HG03097 (cell line): Measurements from ENCODE around the gene HAPLN2.

ENCODE experiments used
- ATAC-seq: cut with Tn5 transposase; IDR thresholded peaks from one replicate; pipeline ENCODE4 v1.9.1; 2021; ENCODE audit not compliant: unreplicated experiment, low FRiP score

HAPLN2 gene

GRCh38 chr1:156643778-156644092 is 24.5 kb downstream of the HAPLN2 start:
- ATAC-seq, result no peak

GRCh38 chr1:156644146-156644545 is 24.9 kb downstream of the HAPLN2 start:
- ATAC-seq, result no peak

GRCh38 chr1:156644640-156645039 is 25.4 kb downstream of the HAPLN2 start:
- no peak for ATAC-seq

DNA sequence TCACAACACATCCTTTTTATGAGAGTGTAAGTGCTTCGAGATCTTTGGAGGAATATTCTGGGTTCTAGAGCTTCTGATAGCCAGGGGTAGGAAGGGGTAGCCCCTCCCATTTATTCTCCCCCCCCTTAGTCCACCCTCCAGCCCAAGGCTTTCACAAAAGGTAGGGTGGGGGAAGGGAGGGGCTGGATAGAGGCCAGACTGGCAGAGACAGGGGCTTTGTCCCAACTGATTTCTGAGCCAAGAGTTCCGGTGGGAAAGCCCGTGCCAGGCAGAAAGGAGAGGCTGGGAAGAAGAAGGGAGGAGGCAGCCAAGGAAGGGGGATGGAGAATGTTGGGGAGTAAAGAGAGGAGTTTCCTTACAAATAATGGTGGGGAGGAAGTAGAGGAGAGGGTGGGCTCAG is 25.8 kb downstream of the HAPLN2 start:
- no peak for ATAC-seq

- no peak for ATAC-seq
These were observed 26.5 kb downstream of the HAPLN2 start for GRCh38 chr1:156645666-156646065.

GRCh38 chr1:156646738-156647211 is 27.6 kb downstream of the HAPLN2 start:
- ATAC-seq, result no peak

DNA sequence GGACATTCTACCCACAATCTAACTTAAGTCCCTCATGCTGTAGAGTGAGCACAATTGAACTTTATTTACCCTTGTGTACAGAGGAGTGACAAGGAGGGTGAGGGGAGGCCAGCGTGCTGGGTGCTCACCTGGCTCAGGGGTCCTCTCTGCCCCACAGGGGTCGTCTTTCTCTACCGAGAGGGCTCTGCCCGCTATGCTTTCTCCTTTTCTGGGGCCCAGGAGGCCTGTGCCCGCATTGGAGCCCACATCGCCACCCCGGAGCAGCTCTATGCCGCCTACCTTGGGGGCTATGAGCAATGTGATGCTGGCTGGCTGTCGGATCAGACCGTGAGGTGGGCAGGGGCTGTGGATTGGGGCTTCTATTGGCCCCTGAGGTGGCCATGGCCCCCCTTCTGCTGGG is 28.1 kb downstream of the HAPLN2 start:
- no peak for ATAC-seq

- ATAC-seq, result no peak
These were observed 29.3 kb downstream of the HAPLN2 start for GRCh38 chr1:156648496-156648895.

GRCh38 chr1:156648951-156649350 is 29.7 kb downstream of the HAPLN2 start:
- no peak for ATAC-seq

DNA sequence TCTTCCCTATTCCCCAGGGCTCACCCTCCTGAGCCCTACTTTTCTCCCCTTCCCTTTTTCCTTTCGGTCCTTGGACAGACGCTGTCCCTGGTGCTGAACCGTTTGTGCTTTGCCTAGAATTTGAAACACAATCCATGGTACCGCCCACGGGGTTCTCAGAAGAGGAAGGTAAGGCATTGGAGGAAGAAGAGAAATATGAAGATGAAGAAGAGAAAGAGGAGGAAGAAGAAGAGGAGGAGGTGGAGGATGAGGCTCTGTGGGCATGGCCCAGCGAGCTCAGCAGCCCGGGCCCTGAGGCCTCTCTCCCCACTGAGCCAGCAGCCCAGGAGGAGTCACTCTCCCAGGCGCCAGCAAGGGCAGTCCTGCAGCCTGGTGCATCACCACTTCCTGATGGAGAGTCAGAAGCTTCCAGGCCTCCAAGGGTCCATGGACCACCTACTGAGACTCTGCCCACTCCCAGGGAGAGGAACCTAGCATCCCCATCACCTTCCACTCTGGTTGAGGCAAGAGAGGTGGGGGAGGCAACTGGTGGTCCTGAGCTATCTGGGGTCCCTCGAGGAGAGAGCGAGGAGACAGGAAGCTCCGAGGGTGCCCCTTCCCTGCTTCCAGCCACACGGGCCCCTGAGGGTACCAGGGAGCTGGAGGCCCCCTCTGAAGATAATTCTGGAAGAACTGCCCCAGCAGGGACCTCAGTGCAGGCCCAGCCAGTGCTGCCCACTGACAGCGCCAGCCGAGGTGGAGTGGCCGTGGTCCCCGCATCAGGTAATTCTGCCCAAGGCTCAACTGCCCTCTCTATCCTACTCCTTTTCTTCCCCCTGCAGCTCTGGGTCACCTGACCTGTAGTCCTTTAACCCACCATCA is 33.1 kb downstream of the HAPLN2 start:
- no peak for ATAC-seq

GRCh38 chr1:156652992-156653355 is 33.8 kb downstream of the HAPLN2 start:
- no peak for ATAC-seq

DNA sequence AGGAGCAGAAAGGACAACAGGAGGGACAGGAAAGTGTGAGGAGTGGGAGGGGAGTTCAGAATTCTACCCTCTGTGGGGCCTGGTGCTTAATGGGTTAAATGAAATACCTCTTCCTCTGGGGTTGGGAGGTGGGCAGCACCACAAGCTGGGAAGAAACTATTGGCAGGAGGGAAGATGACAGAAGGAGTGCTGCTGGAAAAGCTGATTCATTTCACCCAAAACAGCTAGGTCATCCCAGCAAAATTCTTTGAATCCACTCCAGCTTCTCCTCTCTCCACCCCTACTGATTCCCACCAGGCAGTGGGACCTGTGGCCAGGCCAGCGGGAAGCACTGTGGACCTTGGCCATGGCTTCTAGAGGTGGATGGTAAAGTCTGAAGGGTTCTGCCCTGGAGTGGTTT is 35.5 kb downstream of the HAPLN2 start:
- ATAC-seq, result no peak

- ATAC-seq, result no peak
These were observed 36.1 kb downstream of the HAPLN2 start for GRCh38 chr1:156655151-156655903.

- ATAC-seq, result no peak
These were observed 36.8 kb downstream of the HAPLN2 start for GRCh38 chr1:156655904-156656516.

GRCh38 chr1:156656806-156657740 is 37.9 kb downstream of the HAPLN2 start:
- ATAC-seq, result no peak

- no peak for ATAC-seq
These were observed 38.6 kb downstream of the HAPLN2 start for GRCh38 chr1:156657741-156658319.

DNA sequence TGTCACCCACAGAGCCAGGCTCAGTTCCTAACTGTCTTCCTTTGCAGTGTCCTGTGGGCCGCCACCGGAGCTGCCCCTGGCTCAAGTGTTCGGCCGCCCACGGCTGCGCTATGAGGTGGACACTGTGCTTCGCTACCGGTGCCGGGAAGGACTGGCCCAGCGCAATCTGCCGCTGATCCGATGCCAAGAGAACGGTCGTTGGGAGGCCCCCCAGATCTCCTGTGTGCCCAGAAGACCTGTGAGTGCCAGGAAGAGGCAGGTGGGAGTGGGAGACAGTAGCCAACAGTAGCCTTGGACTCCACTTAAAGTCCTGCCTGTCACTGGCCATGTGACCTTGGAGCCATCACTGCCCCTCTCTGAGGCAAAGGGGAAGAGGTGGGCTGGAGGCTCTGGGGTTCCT is 39.3 kb downstream of the HAPLN2 start:
- ATAC-seq, result no peak

DNA sequence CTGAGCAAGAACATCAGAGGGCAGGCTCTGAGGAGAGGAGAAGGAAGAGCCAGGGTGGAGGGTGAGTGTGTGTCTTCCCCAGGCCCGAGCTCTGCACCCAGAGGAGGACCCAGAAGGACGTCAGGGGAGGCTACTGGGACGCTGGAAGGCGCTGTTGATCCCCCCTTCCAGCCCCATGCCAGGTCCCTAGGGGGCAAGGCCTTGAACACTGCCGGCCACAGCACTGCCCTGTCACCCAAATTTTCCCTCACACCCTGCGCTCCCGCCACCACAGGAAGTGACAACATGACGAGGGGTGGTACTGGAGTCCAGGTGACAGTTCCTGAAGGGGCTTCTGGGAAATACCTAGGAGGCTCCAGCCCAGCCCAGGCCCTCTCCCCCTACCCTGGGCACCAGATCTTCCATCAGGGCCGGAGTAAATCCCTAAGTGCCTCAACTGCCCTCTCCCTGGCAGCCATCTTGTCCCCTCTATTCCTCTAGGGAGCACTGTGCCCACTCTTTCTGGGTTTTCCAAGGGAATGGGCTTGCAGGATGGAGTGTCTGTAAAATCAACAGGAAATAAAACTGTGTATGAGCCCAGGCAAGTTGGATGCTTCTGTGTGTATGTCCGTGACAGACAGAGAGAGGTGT is 39.8 kb downstream of the HAPLN2 start:
- ATAC-seq, result no peak

GRCh38 chr1:156659661-156659987 is 40.4 kb downstream of the HAPLN2 start:
- no peak for ATAC-seq
